Measurements from ENCODE around the gene NR3C2. TPM values are rescaled to one million over a fixed set of nuclear protein-coding genes. Genes with fewer than 3 reads are reported as not detected.

NR3C2 gene
- total and polyA plus RNA-seq, 2 of the 4 experiments (the other 2 are of a cell fraction) = 1.1 to 2.3 TPM

DNA sequence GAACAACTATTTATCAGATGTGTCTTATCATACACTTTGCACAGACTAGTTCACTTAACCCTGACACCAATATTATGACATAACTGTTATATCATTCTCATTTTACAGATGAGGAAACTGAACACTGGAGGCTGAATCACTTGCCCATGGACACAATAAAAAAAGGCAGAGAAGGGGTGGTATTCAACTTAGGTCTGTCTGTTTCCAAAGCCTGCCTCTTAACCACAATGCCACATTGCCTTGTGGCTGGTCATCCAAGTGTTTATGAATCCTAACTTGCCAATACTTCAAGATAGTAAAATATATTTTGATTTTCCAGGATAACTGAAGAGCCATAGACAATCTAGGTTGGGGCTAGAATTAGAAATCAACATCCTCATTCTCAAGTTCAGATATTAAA is 327.8 kb downstream of the NR3C2 start:
- Histone ChIP-seq H2AK5ac (ENCODE audit: low read depth, low read length) (no peak overlapping the region), H2BK15ac (ENCODE audit: low read depth, low read length) (no peak overlapping the region), H3K9ac (ENCODE audit: low read depth, low read length) (no peak overlapping the region), H3K27ac (ENCODE audit: insufficient read depth, low read length) (no peak overlapping the region), H3K18ac (ENCODE audit: low read depth, low read length) (no peak overlapping the region), H3K56ac (ENCODE audit: extremely low read depth, insufficient read depth, low read length) (no peak overlapping the region), H3K23ac (ENCODE audit: low read depth, low read length) (no peak overlapping the region), H3K79me1 (ENCODE audit: low read depth in 1 of 2, low read length in 2 of 2) (no peaks in the 10 kb centered on the region), H3K4me2 (ENCODE audit: low read depth, low read length) (no peak overlapping the region), H3K27me3 (ENCODE audit: control insufficient read depth, insufficient read depth, low read length) (no peaks in the 10 kb centered on the region; the same call in 1 of the 2 replicates), H4K20me1 (ENCODE audit: insufficient read depth, low read length) (no peaks in the 10 kb centered on the region), H3K36me3 (ENCODE audit: control insufficient read depth, insufficient read depth, low read length) (no peaks in the 10 kb centered on the region), H2AK9ac (replicated peaks; ENCODE audit: low read depth, low read length, poor library complexity) (no peak overlapping the region), H3K9me3 (ENCODE audit: control insufficient read depth, insufficient read depth, low read length) (no peaks in the 10 kb centered on the region), H2BK20ac (ENCODE audit: low read depth, low read length) (no peak overlapping the region), H2BK5ac (ENCODE audit: low read depth, low read length, poor library complexity, severe bottlenecking) (no peak overlapping the region), H4K5ac (ENCODE audit: low read depth, low read length) (no peak overlapping the region), H4K91ac (ENCODE audit: insufficient read depth, low read depth, low read length) (no peak overlapping the region), H3K4me3 (ENCODE audit: insufficient read depth, low read depth, low read length) (no peak overlapping the region), H4K8ac (ENCODE audit: low read depth in 2 of 2, low read length in 2 of 2) (no peak overlapping the region), H3K14ac (replicated peaks; ENCODE audit: low read depth, low read length) (no peak overlapping the region), H2BK120ac (ENCODE audit: low read depth, low read length) (no peak overlapping the region), H3K4ac (ENCODE audit: low read depth, low read length) (no peak overlapping the region), H2AFZ (replicated peaks; ENCODE audit: low read length, poor library complexity) (no peak overlapping the region), H3K4me1 (ENCODE audit: control insufficient read depth, insufficient read depth, low read length) (no peaks in the 10 kb centered on the region), H3K9me1 (ENCODE audit: insufficient read depth, low read length) (no peaks in the 10 kb centered on the region)
- BruUV-seq (replicated peaks) = no TSS peak
- DNase-seq = no peak
- POLR2A ChIA-PET (ENCODE audit: unreplicated experiment) = no interaction called here
- no peak for TF ChIP-seq CHD1 (IDR thresholded peaks at IDR 0.05; ENCODE audit: low read depth, low read length)
- TF ChIP-seq POLR2A (IDR thresholded peaks at IDR 0.05; ENCODE audit: low read depth, low read length) = no peak
- no peak for TF ChIP-seq MAZ (IDR thresholded peaks at IDR 0.05; ENCODE audit: borderline replicate concordance, low read depth, low read length)
- TF ChIP-seq NFE2L2 (IDR thresholded peaks at IDR 0.05; ENCODE audit: low read depth, low read length) = no peak
- TF ChIP-seq, protein P1, sequence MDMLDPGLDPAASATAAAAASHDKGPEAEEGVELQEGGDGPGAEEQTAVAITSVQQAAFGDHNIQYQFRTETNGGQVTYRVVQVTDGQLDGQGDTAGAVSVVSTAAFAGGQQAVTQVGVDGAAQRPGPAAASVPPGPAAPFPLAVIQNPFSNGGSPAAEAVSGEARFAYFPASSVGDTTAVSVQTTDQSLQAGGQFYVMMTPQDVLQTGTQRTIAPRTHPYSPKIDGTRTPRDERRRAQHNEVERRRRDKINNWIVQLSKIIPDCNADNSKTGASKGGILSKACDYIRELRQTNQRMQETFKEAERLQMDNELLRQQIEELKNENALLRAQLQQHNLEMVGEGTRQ (IDR thresholded peaks at IDR 0.05; ENCODE audit: low read depth, low read length) = no peak
- TF ChIP-seq CEBPB (IDR thresholded peaks at IDR 0.05; ENCODE audit: low read depth, low read length) = no peak
- TF ChIP-seq, protein P2, sequence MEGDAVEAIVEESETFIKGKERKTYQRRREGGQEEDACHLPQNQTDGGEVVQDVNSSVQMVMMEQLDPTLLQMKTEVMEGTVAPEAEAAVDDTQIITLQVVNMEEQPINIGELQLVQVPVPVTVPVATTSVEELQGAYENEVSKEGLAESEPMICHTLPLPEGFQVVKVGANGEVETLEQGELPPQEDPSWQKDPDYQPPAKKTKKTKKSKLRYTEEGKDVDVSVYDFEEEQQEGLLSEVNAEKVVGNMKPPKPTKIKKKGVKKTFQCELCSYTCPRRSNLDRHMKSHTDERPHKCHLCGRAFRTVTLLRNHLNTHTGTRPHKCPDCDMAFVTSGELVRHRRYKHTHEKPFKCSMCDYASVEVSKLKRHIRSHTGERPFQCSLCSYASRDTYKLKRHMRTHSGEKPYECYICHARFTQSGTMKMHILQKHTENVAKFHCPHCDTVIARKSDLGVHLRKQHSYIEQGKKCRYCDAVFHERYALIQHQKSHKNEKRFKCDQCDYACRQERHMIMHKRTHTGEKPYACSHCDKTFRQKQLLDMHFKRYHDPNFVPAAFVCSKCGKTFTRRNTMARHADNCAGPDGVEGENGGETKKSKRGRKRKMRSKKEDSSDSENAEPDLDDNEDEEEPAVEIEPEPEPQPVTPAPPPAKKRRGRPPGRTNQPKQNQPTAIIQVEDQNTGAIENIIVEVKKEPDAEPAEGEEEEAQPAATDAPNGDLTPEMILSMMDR (conservative IDR thresholded peaks at IDR 0.05; ENCODE audit: low read depth, low read length) = no peak
- TF ChIP-seq RCOR1 (IDR thresholded peaks at IDR 0.05; ENCODE audit: insufficient replicate concordance, low read length) = no peak
- TF ChIP-seq MXI1 (IDR thresholded peaks at IDR 0.05; ENCODE audit: borderline replicate concordance, low read depth, low read length) = no peak
- TF ChIP-seq, protein P3, sequence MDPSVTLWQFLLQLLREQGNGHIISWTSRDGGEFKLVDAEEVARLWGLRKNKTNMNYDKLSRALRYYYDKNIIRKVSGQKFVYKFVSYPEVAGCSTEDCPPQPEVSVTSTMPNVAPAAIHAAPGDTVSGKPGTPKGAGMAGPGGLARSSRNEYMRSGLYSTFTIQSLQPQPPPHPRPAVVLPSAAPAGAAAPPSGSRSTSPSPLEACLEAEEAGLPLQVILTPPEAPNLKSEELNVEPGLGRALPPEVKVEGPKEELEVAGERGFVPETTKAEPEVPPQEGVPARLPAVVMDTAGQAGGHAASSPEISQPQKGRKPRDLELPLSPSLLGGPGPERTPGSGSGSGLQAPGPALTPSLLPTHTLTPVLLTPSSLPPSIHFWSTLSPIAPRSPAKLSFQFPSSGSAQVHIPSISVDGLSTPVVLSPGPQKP (IDR thresholded peaks at IDR 0.05; ENCODE audit: borderline replicate concordance, low read depth, low read length) = no peak
- TF ChIP-seq RAD21 (IDR thresholded peaks at IDR 0.05; ENCODE audit: low read length) = no peak
- no peak for TF ChIP-seq SMC3 (IDR thresholded peaks at IDR 0.05; ENCODE audit: low read depth, low read length)
- no peak for TF ChIP-seq RFX5 (IDR thresholded peaks at IDR 0.05; ENCODE audit: low read depth, low read length)
- no peak for TF ChIP-seq MAFK (IDR thresholded peaks at IDR 0.05; ENCODE audit: low read depth, low read length)
- TF ChIP-seq FOS (IDR thresholded peaks at IDR 0.05; ENCODE audit: low read depth, low read length) = no peak
- TF ChIP-seq BHLHE40 (IDR thresholded peaks at IDR 0.05; ENCODE audit: low read depth, low read length) = no peak
- ATAC-seq (ENCODE audit: low read depth) = no peak
- CTCF ChIA-PET = no interaction called here
- dilution Hi-C loops (cut with HindIII; ENCODE audit: low sequenced_read_pairs, unreplicated experiment) (no loop called here), in situ Hi-C loops (cut with MboI; ENCODE audit: low sequenced_read_pairs) (no loop called here), intact Hi-C loops (cut with micrococcal nuclease) (no loop called here)

Data from IMR-90 (cell line).